Measurements from ENCODE around the gene FANCL.
"Not testable (repeated sequence)": the region's sequence is repeated elsewhere in the genome, so short reads cannot be mapped to it uniquely, and the experiment has no call there.

The FANCL gene

DNA sequence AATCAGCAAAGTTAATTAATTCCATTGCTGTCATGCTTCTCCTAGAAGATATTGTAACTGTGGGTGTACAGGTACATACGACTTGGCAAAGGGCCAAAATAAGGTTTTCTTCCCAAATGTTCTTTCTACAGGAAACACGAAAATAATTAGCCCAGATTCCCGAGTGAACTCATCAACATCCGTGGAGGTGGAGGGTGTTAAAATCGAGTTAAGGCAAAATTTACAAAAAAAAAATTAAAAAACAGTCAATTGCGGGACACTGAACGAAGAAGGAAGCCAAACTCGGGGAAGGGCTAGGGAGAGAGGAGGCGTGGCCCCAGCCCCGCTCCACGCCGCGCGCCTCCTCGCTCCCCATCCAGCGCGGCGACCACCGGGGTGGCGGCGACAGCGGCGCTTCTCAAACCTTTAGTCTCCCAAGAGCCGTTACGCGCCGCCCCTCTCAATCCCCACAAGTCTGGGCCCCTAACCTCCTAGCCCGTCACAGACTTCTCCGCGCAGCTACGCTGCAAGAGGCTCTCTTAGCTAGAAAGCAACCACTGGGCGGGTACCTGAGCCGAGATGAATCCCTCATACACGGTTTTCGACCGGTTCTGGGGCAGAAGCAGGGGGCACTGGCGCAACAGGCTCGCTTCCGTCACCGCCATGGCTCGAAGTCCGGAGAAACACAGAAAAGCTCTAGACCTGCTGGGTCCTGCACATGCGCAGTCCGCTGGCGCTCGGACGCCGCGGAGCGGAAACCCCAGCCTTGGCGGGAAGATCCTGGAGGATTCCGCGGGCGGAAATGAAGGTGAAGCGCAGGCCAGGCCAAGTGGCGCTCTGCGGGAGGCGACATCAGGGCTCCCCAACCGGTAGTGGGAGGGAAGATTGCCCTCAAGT is at the start of gene FANCL:
TSS of gene FANCL (minus strand) at position 656 of the 876 bp plus-strand sequence. CDS start at position 644, 12 bp downstream.
- peak; percentile 84 to 87 for DNase-seq
- TF ChIP-seq POLR2A (IDR thresholded peaks at IDR 0.05; ENCODE audit: low read length) (peak; percentile 77), GATA1 (IDR thresholded peaks at IDR 0.05; ENCODE audit: low read depth, low read length) (no peak)

DNA sequence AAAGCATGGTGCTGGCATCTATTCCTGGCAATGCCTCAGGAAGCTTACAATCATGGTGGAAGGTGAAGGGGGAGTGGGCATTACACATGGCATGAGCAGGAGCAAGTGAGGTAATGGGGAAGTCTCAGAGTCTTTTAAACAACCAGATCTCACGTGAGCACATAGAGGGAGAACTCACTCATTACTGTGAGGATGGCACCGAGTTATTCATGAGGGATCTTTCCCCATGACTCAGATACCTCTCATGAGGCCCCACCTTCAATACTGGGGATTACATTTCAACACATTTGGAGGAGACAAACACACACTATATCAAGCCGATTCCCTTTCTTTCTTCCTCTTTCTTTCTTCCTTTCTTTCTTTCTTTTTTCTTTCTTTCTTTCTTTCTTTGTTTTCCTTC is 47.9 kb upstream of the FANCL start:
- DNase-seq, result no peak
- TF ChIP-seq GATA1 (IDR thresholded peaks at IDR 0.05; ENCODE audit: low read depth, low read length) (no peak), POLR2A (IDR thresholded peaks at IDR 0.05; ENCODE audit: low read length) (no peak)

DNA sequence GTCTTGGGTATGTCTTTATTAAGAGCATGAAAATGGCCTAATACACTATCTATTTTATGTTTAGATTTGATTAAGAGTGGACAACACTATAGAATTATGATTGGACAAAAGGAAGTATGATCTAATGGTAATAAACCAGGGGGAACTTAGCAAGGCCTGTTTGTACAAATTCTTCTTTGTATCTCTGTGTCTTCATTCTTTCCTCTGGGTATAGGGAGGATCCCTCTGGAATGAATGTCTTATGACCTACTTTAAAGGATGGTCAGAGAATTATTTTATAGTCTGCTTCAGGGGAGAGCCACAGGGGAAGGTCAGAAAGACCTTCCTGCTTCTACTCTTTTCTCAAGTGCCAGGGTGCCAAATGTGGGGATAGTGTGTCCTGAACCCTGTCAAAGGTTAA is 42.8 kb upstream of the FANCL start:
- DNase-seq, result no peak
- TF ChIP-seq GATA1 (IDR thresholded peaks at IDR 0.05; ENCODE audit: low read depth, low read length), result no peak
- no peak for TF ChIP-seq POLR2A (IDR thresholded peaks at IDR 0.05; ENCODE audit: low read length)

DNA sequence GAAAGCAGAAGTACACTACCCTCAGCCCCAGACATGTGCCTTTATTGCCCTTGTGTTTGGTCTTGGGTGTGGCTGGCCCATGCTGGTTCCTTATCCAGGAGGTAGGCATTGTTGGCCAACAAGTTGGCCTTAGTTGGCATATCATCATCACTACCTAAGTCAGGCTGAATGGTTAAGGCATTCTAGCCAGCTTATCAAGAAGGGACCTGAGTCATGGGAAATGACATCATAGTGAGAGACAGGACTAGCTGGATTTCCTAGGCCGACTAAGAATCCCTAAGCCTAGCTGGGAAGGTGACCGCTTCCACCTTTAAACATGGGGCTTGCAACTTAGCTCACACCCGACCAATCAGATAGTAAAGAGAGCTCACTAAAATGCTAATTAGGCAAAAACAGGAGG is 34.0 kb upstream of the FANCL start:
- not testable (repeated sequence) for DNase-seq

DNA sequence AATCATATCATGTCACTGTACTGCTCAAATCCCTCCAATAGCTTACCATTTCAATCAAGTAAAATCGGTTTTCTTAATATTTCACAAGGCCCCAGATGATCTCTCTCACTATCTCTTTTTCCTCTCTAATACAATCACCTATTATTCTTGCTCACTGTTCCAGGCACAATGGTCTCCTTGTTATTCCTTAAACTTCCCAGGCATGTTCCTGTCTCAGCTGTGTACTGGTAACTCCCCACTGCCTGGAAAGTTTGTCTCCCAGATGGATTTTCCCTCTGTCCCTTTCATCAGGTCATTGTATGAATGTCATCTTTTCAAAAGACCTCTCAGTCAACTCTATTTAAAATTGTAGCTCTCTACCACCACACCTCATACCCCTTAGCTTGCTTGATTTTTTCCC is 30.7 kb upstream of the FANCL start:
- TF ChIP-seq POLR2A (IDR thresholded peaks at IDR 0.05; ENCODE audit: low read length) (no peak), GATA1 (IDR thresholded peaks at IDR 0.05; ENCODE audit: low read depth, low read length) (no peak)
- DNase-seq, result no peak

DNA sequence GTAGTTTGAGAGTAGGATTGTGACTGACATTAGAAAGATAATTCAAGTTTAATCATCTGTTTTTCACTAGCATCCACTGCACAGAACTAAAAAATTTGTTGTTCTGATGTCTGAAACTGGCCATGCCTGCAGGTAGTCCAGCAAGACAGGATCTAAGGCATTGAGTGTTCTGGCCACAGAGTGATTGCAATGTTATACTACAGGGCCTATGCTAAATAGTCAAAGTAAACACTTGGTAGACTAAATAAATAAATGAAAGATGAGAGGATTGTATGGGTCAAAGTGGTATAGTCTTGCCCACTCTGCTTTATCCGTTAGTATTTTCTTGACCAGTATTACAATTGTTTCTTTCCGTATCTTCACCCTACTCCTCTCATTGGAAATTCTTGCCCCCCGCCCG is 27.6 kb upstream of the FANCL start:
- DNase-seq, result no peak
- TF ChIP-seq GATA1 (IDR thresholded peaks at IDR 0.05; ENCODE audit: low read depth, low read length) (no peak), POLR2A (IDR thresholded peaks at IDR 0.05; ENCODE audit: low read length) (no peak)

DNA sequence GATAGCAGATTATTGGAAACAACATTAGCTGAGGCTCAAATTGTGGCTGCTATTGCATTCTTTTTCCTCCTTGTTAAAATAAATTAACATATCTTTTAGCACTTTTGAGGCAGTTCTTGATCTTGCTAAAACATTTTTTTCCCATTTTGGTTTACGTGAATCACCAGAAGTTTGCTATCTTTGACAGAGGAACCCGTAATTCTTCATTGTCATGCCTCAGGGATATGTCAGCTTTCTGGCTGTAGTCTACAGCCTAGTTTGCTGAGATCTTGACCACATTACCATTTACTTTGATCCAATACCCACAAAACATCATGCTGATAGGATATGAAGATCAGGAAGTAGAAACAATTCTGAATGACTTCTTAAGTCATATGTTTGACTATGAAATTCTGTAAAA is 25.1 kb upstream of the FANCL start:
- TF ChIP-seq GATA1 (IDR thresholded peaks at IDR 0.05; ENCODE audit: low read depth, low read length) (no peak), POLR2A (IDR thresholded peaks at IDR 0.05; ENCODE audit: low read length) (no peak)
- no peak for DNase-seq

DNA sequence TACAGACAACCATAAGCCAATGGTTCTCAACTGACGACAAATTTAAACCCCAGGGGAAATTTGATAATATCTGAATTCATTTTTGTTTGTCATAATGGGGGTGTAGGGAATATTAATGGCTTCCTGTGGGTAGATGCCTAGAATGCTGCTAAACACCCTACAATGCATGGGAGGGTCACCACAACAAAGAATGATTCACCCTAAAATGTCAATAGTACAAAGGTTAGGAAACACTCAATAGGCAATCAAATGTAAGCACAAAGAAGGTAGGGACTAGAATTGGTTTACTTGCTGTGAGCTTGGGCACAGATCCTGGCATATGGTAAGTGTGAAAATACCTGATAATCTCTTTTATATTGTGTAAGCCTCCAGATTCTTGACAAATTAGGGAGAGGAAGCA is 20.1 kb upstream of the FANCL start:
- DNase-seq, result no peak
- TF ChIP-seq POLR2A (IDR thresholded peaks at IDR 0.05; ENCODE audit: low read length), result no peak
- TF ChIP-seq GATA1 (IDR thresholded peaks at IDR 0.05; ENCODE audit: low read depth, low read length), result no peak

DNA sequence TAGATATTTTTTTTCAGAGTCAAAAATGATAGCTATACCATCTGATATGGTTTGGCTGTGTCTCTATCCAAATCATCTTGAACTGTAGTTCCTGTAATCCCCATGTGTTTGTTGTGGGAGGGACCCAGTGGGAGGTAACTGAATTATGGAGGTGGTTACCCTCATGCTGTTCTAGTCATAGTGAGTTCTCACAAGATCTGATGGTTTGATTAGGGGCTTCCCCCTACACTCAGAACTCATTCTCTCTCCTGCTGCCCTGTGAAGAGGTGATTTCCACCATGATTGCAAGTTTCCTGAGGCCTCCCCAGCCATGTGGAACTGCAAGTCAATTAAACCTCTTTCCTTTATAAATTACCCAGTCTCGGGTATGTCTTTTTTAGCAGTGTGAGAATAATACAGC is 17.3 kb upstream of the FANCL start:
- DNase-seq, result not testable (repeated sequence)

DNA sequence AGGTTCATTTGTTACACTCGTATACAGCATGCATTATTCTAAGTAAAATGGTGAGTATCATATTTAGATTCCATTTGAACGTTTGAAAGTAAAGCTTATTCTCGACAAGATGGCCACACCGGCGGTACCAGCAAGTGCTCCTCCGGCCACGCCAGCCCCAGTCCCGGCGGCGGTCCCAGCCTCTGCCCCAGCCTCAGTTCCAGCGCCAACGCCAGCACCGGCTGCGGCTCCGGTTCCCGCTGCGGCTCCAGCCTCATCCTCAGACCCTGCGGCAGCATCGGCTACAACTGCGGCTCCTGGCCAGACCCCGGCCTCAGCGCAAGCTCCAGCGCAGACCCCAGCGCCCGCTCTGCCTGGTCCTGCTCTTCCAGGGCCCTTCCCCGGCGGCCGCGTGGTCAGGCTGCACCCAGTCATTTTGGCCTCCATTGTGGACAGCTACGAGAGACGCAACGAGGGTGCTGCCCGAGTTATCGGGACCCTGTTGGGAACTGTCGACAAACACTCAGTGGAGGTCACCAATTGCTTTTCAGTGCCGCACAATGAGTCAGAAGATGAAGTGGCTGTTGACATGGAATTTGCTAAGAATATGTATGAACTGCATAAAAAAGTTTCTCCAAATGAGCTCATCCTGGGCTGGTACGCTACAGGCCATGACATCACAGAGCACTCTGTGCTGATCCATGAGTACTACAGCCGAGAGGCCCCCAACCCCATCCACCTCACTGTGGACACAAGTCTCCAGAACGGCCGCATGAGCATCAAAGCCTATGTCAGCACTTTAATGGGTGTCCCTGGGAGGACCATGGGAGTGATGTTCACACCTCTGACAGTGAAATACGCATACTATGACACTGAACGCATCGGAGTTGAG is 10.4 kb upstream of the FANCL start:
- not testable (repeated sequence) for DNase-seq

DNA sequence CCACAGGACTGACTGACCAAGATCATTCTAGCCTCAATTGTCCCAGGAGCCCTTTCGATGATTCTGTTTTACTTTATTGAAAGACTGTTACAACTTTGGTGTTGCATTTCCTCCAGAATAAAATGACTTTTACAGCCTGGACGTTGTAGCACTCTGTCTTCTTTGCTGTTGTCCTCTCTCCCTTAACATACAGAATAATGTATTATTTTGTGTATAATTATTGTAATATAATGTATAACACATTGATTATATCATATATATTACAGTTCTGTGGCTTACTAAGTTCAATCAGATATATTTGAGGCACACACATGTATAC is 380 bp upstream of the FANCL start:
- DNase-seq, result no peak
- TF ChIP-seq GATA1 (IDR thresholded peaks at IDR 0.05; ENCODE audit: low read depth, low read length) (no peak), POLR2A (IDR thresholded peaks at IDR 0.05; ENCODE audit: low read length) (no peak)

DNA sequence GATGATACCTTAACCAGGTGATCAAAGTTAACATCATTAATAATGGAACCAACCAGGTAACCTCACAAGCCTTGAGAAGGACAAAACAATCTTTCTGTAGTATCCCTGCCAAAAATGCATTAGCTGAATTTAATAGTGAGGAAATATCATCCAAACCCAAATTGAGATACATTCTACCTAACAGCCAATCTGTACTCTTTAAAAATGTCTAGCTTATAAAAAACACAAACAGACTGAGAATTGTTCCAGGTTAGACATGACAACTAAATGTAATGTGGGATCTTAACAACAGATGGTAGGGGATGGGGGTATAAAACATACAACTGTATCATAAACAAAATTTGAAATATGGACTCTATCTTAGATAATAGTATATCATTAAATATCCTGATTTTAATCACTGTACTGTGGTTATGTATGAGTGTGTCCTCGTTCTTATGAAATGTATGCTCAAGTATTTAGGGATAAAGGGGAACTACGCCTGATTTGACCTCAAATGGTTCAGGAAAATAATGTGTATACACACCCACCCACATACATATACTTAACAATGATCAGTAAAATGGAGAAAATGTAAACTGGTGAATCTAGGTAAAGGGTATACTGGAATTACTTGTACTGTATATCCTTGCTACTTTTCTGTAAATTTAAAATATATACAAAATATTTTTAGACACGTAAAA is 1.7 kb downstream of the FANCL start:
- DNase-seq, result no peak
- no peak for TF ChIP-seq GATA1 (IDR thresholded peaks at IDR 0.05; ENCODE audit: low read depth, low read length)
- no peak for TF ChIP-seq POLR2A (IDR thresholded peaks at IDR 0.05; ENCODE audit: low read length)

DNA sequence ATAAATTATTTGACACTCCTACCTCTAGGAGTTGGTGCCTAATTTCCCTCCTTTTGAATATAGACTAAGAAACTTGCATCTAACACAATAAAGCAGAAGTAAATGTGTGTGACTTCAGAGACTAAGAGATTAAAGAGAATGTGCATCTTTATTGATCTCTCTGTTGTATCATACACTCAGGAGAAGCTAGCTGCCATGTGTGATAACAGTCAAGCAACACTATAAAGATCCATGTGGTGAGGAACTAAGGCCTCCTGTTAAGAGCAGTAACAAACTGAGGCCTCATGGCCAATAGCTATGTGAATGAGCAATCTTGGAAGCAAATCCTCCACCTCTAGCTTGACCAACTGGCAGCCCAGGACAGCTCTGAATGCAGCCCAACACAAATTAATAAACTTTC is 3.4 kb downstream of the FANCL start:
- peak; percentile 3 to 55 for DNase-seq
- no peak for TF ChIP-seq GATA1 (IDR thresholded peaks at IDR 0.05; ENCODE audit: low read depth, low read length)
- no peak for TF ChIP-seq POLR2A (IDR thresholded peaks at IDR 0.05; ENCODE audit: low read length)

DNA sequence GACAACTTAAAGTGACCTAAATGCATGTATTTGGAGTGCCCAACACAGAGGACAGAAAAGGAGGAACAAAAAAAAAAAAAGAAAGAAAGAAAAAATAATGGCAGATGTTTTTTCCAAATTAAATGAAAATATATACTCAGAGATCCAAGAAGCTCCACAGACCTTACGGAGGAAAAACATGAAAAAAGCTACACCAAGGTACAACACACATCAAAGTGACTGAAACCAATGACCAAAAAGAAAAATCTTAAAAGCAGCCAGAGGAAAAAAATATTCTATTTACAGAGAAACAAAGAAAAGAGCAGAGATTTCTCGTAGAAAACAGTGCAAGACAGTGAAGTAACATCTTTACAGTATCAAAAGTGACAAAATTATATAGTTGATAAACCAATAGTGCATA is 5.1 kb downstream of the FANCL start:
- TF ChIP-seq GATA1 (IDR thresholded peaks at IDR 0.05; ENCODE audit: low read depth, low read length) (no peak), POLR2A (IDR thresholded peaks at IDR 0.05; ENCODE audit: low read length) (no peak)

More for the DNA sequence above, 5.1 kb downstream of the FANCL start:
- DNase-seq, result peak in 1 of 2 experiments; percentile 4
